ENCODE results near the gene SNAPC2. TPM values are rescaled to one million over a fixed set of nuclear protein-coding genes. Genes with fewer than 3 reads are reported as not detected.

The SNAPC2 gene
- total and polyA plus RNA-seq, 2 of the 13 experiments (the other 11 are each of a cell fraction or from before 2014, with no cell fraction given), result 10.2 to 12.7 TPM

DNA sequence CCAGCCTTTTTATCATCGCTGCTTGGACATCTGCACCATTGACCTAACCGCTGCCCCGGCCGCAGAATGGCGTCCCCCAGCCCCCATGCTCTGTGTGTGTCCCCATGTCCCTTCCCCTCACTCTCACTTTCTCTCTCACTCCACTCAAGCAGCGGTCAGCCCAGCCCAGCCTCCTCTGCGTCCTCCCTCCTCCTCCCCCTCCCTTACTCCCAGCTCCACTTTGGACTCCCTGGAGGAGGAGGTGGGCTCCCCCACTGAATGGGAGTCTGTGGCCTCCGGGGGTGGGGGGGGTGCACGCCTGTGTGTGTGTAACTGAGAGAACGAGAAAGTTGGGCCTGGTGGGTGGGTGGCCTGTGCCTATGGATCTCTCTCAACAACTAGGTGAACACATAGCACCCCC is 14.3 kb upstream of the SNAPC2 start (continued):
- TF ChIP-seq, protein P1, sequence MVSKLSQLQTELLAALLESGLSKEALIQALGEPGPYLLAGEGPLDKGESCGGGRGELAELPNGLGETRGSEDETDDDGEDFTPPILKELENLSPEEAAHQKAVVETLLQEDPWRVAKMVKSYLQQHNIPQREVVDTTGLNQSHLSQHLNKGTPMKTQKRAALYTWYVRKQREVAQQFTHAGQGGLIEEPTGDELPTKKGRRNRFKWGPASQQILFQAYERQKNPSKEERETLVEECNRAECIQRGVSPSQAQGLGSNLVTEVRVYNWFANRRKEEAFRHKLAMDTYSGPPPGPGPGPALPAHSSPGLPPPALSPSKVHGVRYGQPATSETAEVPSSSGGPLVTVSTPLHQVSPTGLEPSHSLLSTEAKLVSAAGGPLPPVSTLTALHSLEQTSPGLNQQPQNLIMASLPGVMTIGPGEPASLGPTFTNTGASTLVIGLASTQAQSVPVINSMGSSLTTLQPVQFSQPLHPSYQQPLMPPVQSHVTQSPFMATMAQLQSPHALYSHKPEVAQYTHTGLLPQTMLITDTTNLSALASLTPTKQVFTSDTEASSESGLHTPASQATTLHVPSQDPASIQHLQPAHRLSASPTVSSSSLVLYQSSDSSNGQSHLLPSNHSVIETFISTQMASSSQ (IDR thresholded peaks at IDR 0.05; ENCODE audit: low read depth), result no peak
- TF ChIP-seq, protein P1 (CRISPR knock-in tag; IDR thresholded peaks at IDR 0.05; ENCODE audit: borderline replicate concordance), result no peak
- TF ChIP-seq HNF4A (CRISPR knock-in tag; IDR thresholded peaks at IDR 0.05), result no peak
- TF ChIP-seq, protein P2, sequence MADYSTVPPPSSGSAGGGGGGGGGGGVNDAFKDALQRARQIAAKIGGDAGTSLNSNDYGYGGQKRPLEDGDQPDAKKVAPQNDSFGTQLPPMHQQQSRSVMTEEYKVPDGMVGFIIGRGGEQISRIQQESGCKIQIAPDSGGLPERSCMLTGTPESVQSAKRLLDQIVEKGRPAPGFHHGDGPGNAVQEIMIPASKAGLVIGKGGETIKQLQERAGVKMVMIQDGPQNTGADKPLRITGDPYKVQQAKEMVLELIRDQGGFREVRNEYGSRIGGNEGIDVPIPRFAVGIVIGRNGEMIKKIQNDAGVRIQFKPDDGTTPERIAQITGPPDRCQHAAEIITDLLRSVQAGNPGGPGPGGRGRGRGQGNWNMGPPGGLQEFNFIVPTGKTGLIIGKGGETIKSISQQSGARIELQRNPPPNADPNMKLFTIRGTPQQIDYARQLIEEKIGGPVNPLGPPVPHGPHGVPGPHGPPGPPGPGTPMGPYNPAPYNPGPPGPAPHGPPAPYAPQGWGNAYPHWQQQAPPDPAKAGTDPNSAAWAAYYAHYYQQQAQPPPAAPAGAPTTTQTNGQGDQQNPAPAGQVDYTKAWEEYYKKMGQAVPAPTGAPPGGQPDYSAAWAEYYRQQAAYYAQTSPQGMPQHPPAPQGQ (CRISPR knock-in tag; IDR thresholded peaks at IDR 0.05; ENCODE audit: borderline replicate concordance), result no peak
- no peak for TF ChIP-seq ZNF546 (CRISPR knock-in tag; conservative IDR thresholded peaks at IDR 0.05)
- TF ChIP-seq HIVEP1 (CRISPR knock-in tag; IDR thresholded peaks at IDR 0.05), result no peak
- no peak for TF ChIP-seq CCAR2 (optimal IDR thresholded peaks at IDR 0.05; ENCODE audit: low read depth, low read length)
- TF ChIP-seq ZNF761 (CRISPR knock-in tag; conservative IDR thresholded peaks at IDR 0.05), result no peak
- TF ChIP-seq PHF21A (CRISPR knock-in tag; IDR thresholded peaks at IDR 0.05), result no peak
- no peak for TF ChIP-seq SETDB1 (CRISPR knock-in tag; IDR thresholded peaks at IDR 0.05; ENCODE audit: borderline replicate concordance)
- TF ChIP-seq ZKSCAN1 (IDR thresholded peaks at IDR 0.05; ENCODE audit: low read length), result no peak
- no peak for TF ChIP-seq DPF2 (CRISPR knock-in tag; IDR thresholded peaks at IDR 0.05; ENCODE audit: borderline replicate concordance, low read depth)
- TF ChIP-seq ZNF766 (CRISPR knock-in tag; IDR thresholded peaks at IDR 0.05; ENCODE audit: borderline replicate concordance), result no peak
- no peak for TF ChIP-seq SMAD1 (CRISPR knock-in tag; IDR thresholded peaks at IDR 0.05; ENCODE audit: borderline replicate concordance, low read depth)
- TF ChIP-seq NR3C1 (CRISPR knock-in tag; IDR thresholded peaks at IDR 0.05), result no peak
